Neural progenitor cell (in vitro differentiated cells): ENCODE results near the gene BRSK2. TPM values are rescaled to one million over a fixed set of nuclear protein-coding genes. Genes with fewer than 3 reads are reported as not detected.

Source experiments
- DNase-seq: peaks from one replicate; pipeline ENCODE4 v3.0.0-alpha.2; 2016; ENCODE audit warnings: low spot score
- H2AFZ ChIP-seq: fragments of 200-600 bp; sonication (generic); replicated peaks from 2 replicates; pipeline ENCODE4 v1.6.1; 2016; ENCODE audit warnings: antibody characterized with exemption
- H3F3A ChIP-seq: fragments of 200-600 bp; sonication (generic); 2 replicates; pipeline ENCODE4 v1.6.1; 2016; ENCODE audit warnings: antibody characterized with exemption, low read depth
- H3K27ac ChIP-seq: fragments of 200-600 bp; sonication (generic); 2 replicates; pipeline ENCODE4 v1.5.1; 2016; ENCODE audit warnings: mild to moderate bottlenecking
- H3K27me3 ChIP-seq: fragments of 200-600 bp; sonication (generic); 2 replicates; pipeline ENCODE4 v1.6.1; 2016; ENCODE audit warnings: mild to moderate bottlenecking, moderate library complexity
- H3K36me3 ChIP-seq: fragments of 200-600 bp; sonication (generic); 2 replicates; pipeline ENCODE4 v1.5.1; 2016
- H3K4me1 ChIP-seq: fragments of 200-600 bp; sonication (generic); 2 replicates; pipeline ENCODE4 v1.6.1; 2016; ENCODE audit warnings: mixed run types
- H3K4me2 ChIP-seq: fragments of 200-600 bp; sonication (generic); 2 replicates; pipeline ENCODE4 v1.6.1; 2016
- H3K4me3 ChIP-seq: fragments of 200-600 bp; sonication (generic); 2 replicates; pipeline ENCODE4 v1.5.1; 2016
- H3K79me2 ChIP-seq: fragments of 200-600 bp; sonication (generic); 2 replicates; pipeline ENCODE4 v1.6.1; 2016; ENCODE audit warnings: low read depth
- H3K9ac ChIP-seq: fragments of 200-600 bp; sonication (generic); 2 replicates; pipeline ENCODE4 v1.6.1; 2016
- H3K9me3 ChIP-seq: fragments of 200-600 bp; sonication (generic); 2 replicates; pipeline ENCODE4 v1.5.1; 2016; ENCODE audit warnings: low read depth
- H4K20me1 ChIP-seq: fragments of 200-600 bp; sonication (generic); 2 replicates; pipeline ENCODE4 v1.6.1; 2016; ENCODE audit warnings: low read depth
- H3K27ac Mint-ChIP-seq: 3 replicates; pipeline ENCODE4 v1.8.0; 2021; ENCODE audit warnings: mixed read lengths
- H3K27me3 Mint-ChIP-seq: 2 replicates; pipeline ENCODE4 v1.8.0; 2022; ENCODE audit warnings: low read depth, mild to moderate bottlenecking, inconsistent platforms, moderate library complexity, mixed read lengths; ENCODE audit not compliant: insufficient read depth
- H3K36me3 Mint-ChIP-seq: 3 replicates; pipeline ENCODE4 v1.8.0; 2021; ENCODE audit warnings: mixed read lengths
- H3K4me1 Mint-ChIP-seq: 3 replicates; pipeline ENCODE4 v1.8.0; 2021; ENCODE audit warnings: mixed read lengths
- H3K4me3 Mint-ChIP-seq: 3 replicates; pipeline ENCODE4 v1.8.0; 2021; ENCODE audit warnings: mild to moderate bottlenecking, moderate library complexity, mixed read lengths
- H3K9me3 Mint-ChIP-seq: 3 replicates; pipeline ENCODE4 v1.8.0; 2020; ENCODE audit warnings: mixed read lengths
- EZH2 ChIP-seq: fragments of 200-600 bp; sonication (generic); IDR thresholded peaks from 2 replicates; pipeline ENCODE4 v1.6.1; 2017; ENCODE audit warnings: antibody characterized with exemption, mild to moderate bottlenecking, moderate library complexity
- EZH2phosphoT487 ChIP-seq: fragments of 200-600 bp; sonication (generic); IDR thresholded peaks from 2 replicates; pipeline ENCODE4 v1.6.1; 2017; ENCODE audit warnings: antibody characterized with exemption
- total RNA-seq: library from RNA; depleted of rRNA; stranded (reverse); fragments of >200 nt; gene quantifications from 2 replicates; pipeline ENCODE4 v1.2.3, GENCODE V29; 2015; ENCODE audit warnings: low replicate concordance
- TF ChIP-seq, protein P1 (sequence below): fragments of 200-600 bp; sonication (generic); IDR thresholded peaks from 2 replicates; pipeline ENCODE4 v1.5.1; 2017; ENCODE audit warnings: antibody characterized with exemption, mild to moderate bottlenecking

Gene BRSK2
- total RNA-seq, 1 donor from 2014 or later, result 8.2 TPM

DNA sequence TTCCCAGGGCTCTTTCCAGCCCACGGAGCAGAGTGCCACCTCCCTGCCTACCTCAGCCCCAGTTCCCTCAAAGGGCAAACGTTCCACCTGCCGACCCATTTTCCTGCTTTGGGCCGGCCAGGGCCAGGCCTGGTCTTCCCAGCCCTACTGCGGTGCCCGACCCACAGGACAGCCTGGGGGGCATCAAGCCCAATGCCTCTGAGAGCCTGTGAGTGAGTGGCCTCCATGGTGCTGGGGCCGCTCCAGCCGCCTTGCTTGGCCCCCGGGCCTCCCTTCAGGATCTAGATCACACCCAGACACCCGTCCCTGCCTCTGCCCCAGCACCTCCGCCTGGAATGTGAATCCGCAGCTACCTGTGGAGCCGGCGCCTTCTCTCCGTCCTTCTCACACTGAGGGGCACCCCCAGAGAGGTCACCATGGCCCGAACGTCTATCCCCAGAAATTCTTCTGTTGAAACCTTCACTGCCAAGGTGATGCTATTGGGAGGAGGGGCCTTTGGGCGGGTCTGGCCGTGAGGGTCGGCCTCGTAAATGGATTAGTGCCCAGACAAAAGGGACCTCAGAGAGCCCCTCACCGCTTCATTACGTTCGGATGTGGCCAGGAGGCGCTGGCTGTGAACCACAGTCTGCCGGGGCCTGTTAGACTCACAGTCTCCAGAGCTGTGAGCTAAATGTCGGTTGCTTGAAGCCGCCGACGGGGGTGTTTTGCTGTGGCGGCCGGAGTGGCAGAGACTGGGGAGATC lies 36.2 kb upstream of the BRSK2 start:
- Mint-ChIP-seq H3K36me3 (no peaks in the 10 kb centered on the region), H3K27me3 (peaks cover 17% of the 10 kb centered on the region), H3K4me3 (no peak overlapping the region), H3K9me3 (no peaks in the 10 kb centered on the region), H3K27ac (peak overlapping the region; percentile 93), H3K4me1 (peaks cover 38% of the 10 kb centered on the region)
- Histone ChIP-seq H3K36me3 (no peaks in the 10 kb centered on the region), H4K20me1 (no peaks in the 10 kb centered on the region), H3K4me2 (no peak overlapping the region), H3K27ac (no peak overlapping the region), H2AFZ (no peak overlapping the region), H3K27me3 (no peaks in the 10 kb centered on the region), H3K4me3 (no peak overlapping the region), H3K9me3 (no peaks in the 10 kb centered on the region), H3K79me2 (no peaks in the 10 kb centered on the region), H3K4me1 (peaks cover 13% of the 10 kb centered on the region), H3F3A (peaks cover 7% of the 10 kb centered on the region), H3K9ac (no peak overlapping the region)
- TF ChIP-seq, protein P1, sequence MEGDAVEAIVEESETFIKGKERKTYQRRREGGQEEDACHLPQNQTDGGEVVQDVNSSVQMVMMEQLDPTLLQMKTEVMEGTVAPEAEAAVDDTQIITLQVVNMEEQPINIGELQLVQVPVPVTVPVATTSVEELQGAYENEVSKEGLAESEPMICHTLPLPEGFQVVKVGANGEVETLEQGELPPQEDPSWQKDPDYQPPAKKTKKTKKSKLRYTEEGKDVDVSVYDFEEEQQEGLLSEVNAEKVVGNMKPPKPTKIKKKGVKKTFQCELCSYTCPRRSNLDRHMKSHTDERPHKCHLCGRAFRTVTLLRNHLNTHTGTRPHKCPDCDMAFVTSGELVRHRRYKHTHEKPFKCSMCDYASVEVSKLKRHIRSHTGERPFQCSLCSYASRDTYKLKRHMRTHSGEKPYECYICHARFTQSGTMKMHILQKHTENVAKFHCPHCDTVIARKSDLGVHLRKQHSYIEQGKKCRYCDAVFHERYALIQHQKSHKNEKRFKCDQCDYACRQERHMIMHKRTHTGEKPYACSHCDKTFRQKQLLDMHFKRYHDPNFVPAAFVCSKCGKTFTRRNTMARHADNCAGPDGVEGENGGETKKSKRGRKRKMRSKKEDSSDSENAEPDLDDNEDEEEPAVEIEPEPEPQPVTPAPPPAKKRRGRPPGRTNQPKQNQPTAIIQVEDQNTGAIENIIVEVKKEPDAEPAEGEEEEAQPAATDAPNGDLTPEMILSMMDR, result no peak
- TF ChIP-seq EZH2phosphoT487 (no peak), EZH2 (no peak)
- peak; percentile 61 for DNase-seq

DNA sequence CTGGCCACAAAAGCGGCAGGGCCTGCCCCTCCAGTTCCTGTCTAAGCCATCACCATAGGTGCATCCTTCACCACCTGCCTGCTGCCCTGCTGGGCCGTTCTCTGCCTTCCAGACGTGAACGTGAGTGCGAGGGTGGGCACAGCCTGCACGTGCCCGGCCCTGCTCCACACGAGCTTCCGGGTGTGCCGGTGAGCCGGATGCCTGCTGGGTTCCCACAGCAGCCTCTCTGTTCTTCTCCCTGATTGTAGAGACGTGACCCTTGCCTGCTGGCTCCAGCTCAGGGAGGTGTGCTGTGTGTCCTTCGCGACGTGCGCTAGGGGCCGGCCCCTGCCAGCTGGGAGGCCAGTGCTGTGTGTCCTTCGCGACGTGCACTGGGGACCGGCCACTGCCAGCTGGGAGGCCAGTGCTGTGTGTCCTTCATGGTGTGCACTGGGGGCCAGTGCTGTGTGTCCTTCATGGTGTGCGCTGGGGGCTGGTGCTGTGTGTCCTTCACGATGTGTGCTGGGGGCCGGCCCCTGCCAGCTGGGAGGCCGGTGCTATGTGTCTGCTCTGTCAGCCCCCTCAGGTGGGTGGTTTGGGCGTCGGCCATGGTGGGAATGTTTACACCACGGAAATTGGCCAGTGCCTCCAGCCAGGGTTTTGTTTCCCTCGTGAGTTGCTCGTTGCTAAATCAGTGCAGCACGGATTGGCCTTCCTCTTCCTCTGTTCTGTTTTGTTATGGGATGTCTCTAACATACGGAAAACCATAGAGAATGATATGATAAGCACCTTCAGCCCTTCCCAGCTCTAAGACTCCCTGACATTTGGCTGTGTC lies 35.4 kb upstream of the BRSK2 start:
- Mint-ChIP-seq H3K9me3 (no peaks in the 10 kb centered on the region), H3K4me1 (peaks cover 31% of the 10 kb centered on the region), H3K27ac (peak overlapping the region; percentile 94), H3K4me3 (peak overlapping the region; percentile 25), H3K27me3 (peaks cover 17% of the 10 kb centered on the region), H3K36me3 (no peaks in the 10 kb centered on the region)
- Histone ChIP-seq H3K4me1 (peaks cover 6% of the 10 kb centered on the region), H3K9ac (no peak overlapping the region), H3K36me3 (no peaks in the 10 kb centered on the region), H3K4me2 (no peak overlapping the region), H3K9me3 (no peaks in the 10 kb centered on the region), H3K27ac (no peak overlapping the region), H2AFZ (no peak overlapping the region), H3K27me3 (no peaks in the 10 kb centered on the region), H3K4me3 (no peak overlapping the region), H4K20me1 (no peaks in the 10 kb centered on the region), H3F3A (peaks cover 6% of the 10 kb centered on the region), H3K79me2 (no peaks in the 10 kb centered on the region)
- no peak for DNase-seq
- TF ChIP-seq, protein P1, result no peak
- no peak for TF ChIP-seq EZH2
- no peak for TF ChIP-seq EZH2phosphoT487

DNA sequence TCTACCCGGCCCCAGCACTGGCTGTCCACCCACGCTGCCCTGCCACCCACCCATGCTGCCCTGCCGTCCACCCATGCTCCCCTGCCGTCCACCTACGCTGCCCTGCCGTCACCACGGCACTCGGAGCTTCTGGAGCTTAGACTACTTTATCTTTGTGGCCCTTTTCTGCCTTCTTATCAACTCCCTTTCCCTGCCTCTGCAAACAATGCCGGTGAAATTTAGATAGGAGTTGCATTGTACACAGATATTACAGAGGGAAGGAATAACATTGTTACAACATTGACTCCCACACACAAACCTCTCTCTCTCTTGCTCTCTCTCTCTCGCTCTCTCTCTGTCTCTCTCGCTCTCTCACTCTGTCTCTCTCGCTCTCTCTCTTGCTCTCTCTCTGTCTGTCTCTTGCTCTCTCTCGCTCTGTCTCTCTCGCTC lies 33.7 kb upstream of the BRSK2 start:
- Histone ChIP-seq H3F3A (peaks cover 6% of the 10 kb centered on the region), H3K36me3 (no peaks in the 10 kb centered on the region), H4K20me1 (no peaks in the 10 kb centered on the region), H3K4me3 (no peak overlapping the region), H3K9me3 (no peaks in the 10 kb centered on the region), H3K4me1 (no peaks in the 10 kb centered on the region), H3K27ac (no peak overlapping the region), H3K9ac (no peak overlapping the region), H3K4me2 (no peak overlapping the region), H3K27me3 (no peaks in the 10 kb centered on the region), H3K79me2 (no peaks in the 10 kb centered on the region), H2AFZ (no peak overlapping the region)
- DNase-seq, result no peak
- TF ChIP-seq, protein P1, result no peak
- TF ChIP-seq EZH2phosphoT487 (no peak), EZH2 (no peak)
- Mint-ChIP-seq H3K36me3 (no peaks in the 10 kb centered on the region), H3K27ac (peak overlapping the region; percentile 11), H3K4me3 (no peak overlapping the region), H3K27me3 (peaks cover 21% of the 10 kb centered on the region), H3K9me3 (no peaks in the 10 kb centered on the region), H3K4me1 (peaks cover 26% of the 10 kb centered on the region)
